HT-29 (cell line): ENCODE data around the gene TANGO6. TPM values are rescaled to one million over a fixed set of nuclear protein-coding genes. Genes with fewer than 3 reads are reported as not detected.
A peak's percentile ranks its signal among the peaks of the same experiment; 100 is the strongest.

Experiments used
- DNase-seq: peaks from one replicate; pipeline ENCODE4 v3.0.0-alpha.2; 2015; ENCODE audit warnings: low spot score
- total RNA-seq: library from RNA; depleted of rRNA; stranded (reverse); fragments of >200 nt; shearing (Covaris generic); gene quantifications from 2 replicates; pipeline ENCODE4 v1.2.3, GENCODE V29; 2014

The TANGO6 gene
- total RNA-seq, 1 experiment from 2014 or later, result 3.6 TPM

DNA sequence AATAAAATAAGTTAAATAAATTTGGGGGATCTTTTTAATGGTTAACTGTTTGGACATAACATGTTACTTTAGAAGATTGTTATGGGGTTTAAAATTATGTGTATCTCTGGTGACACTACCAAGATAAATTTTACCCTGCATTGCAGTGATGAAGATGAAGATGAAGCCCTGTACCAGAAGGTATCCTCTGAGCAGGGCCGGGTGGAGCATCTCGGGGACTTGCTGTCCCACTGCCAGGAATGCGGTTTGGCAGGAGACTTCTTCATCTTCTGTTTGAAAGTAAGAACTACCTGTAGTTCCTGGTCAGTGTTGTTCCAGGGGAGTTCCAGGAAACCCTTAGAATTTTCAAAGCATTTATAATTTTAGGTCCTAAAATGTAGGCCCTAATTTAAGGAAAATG, 64.0 kb downstream of the TANGO6 start:
- DNase-seq, result peak; percentile 31

- peak; percentile 37 for DNase-seq
These were observed 64.5 kb downstream of the TANGO6 start for GRCh38 chr16:68907781-68908181.

GRCh38 chr16:68909099-68909733, 65.9 kb downstream of the TANGO6 start:
- no peak for DNase-seq

DNA sequence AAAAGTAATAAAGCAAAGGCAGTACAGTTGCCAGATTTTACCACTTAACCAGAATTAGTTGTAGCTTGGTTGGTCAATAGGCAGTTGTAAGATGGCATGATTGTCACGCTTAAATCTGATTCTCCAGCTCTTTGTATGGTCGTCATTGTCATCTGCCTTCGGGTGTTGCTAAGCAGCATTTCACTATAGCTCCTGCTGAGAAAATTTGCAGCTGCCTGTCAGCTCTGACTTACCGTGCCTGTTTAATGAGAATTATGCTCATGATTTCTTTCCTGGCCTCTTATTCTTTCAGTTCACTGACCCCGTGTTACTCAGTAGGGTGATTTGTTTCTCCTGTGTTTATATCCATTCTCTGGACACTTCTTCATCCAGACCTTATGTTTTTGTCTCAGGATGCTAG, 66.7 kb downstream of the TANGO6 start:
- no peak for DNase-seq

- DNase-seq, result no peak
These were observed 72.3 kb downstream of the TANGO6 start for GRCh38 chr16:68915589-68915988.

DNA sequence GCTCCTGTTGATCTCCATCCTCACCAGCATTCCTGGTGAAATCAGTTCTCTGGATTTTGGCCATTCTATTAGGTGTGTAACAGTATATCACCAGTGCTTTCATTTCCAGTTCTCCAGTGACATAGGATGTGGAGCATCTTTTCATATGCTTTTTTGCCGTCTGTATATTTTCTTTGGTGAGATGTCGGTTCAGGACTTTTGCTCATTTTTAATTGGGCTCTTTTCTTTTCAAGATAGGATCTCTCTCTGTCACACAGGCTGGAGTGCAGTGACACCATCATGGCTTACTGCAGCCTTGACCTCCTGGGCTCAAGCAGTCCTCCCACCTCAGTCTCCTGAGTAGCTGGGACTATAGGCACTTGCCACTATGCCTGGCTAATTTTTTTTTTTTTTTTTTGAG, 74.2 kb downstream of the TANGO6 start:
- DNase-seq, result no peak

DNA sequence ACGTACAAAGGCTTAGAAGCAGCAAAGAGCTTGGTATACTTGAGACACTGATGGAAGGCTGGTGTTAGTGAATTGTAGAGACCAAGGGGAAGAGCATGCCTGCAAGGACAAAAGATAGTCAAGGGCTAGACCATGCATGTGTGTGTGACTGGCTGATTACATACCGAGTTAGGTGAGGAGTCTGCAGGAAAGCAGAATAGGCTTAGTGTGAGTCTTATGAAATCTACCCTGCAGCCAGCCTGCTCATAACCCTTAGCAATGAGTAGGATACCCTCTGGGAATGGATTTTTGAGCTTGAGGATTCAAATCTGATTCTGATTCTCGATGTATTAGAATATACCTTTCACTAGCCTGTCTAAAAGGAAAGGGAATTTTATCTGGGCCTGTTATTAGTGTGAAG, 77.0 kb downstream of the TANGO6 start:
- DNase-seq, result no peak

- DNase-seq, result peak; percentile 78
These were observed 78.3 kb downstream of the TANGO6 start for GRCh38 chr16:68921637-68922036.

DNA sequence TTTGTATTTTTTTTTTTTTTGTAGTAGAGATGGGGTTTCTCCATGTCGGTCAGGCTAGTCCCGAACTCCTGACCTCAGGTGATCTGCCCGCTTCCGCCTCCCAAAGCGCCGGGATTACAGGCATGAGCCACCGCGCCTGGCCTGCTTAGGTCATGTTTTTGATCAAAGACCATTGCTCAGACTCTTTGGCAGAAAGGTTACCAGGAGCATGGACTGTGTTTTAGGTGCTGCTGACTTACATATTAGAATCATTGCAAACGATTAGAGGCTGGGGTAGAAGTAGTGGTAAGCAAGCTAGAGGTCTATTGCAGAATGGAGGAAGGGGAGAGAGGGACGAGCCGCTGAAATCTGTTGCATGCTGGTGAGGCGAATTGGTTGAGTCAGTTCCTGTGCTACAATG, 79.8 kb downstream of the TANGO6 start:
- DNase-seq, result no peak

- no peak for DNase-seq
These were observed 83.7 kb downstream of the TANGO6 start for GRCh38 chr16:68927018-68927417.

DNA sequence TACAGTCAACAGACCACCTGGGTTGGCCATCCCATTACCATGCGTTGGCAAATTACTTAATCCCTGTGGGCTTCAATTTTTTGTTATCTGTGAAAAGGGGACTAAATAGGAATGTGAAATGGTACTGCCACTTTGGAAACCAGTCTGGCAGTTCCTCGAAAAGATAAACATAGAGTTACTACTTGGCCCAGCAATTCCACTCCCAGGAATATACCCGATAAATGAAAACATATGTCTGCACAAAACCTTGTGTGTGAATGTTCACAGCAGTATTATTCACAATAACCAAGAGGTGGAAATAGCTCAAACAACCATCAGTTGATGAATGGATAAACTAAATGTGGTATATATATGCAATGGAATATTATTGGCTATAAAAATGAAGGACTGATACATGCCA, 87.9 kb downstream of the TANGO6 start:
- DNase-seq, result no peak

DNA sequence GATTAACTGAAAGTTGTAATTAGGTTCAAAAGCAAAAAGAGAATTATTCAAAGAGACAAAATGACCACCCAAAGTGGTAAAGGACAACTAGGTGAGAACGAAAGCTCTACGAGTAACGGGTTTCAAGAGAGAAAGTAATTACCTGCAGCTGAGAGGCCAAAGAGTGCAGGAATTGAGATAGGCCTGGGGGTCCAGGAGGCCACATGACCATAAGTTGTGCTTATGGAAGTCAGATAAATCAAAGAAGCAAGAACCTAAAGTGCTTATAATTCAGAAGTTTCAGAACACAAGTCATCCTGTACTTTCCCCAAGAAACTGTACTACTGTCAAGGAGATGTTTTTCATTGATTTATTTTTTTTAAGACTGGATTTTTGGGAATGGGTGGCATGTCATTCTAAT, 91.1 kb downstream of the TANGO6 start:
- DNase-seq, result no peak

DNA sequence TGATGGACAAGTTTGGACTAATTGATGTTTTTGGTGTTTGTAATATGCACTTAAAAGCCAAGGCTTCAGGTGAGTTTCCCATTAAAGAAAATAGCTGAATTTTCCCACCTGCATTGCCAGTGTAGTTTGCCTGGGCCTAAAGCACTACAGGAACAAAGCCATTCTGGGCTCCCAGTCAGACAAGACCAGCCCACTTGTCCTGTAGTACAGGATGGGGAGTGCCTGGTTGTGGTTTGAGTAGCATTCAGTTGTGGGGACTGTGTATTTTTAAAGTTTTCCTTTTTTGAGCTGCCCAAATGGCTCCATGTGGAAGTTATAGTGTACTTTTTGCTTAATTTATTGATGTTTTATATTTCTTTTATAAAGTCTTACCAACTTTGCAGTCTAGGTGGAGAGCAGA, 91.7 kb downstream of the TANGO6 start:
- DNase-seq, result no peak

DNA sequence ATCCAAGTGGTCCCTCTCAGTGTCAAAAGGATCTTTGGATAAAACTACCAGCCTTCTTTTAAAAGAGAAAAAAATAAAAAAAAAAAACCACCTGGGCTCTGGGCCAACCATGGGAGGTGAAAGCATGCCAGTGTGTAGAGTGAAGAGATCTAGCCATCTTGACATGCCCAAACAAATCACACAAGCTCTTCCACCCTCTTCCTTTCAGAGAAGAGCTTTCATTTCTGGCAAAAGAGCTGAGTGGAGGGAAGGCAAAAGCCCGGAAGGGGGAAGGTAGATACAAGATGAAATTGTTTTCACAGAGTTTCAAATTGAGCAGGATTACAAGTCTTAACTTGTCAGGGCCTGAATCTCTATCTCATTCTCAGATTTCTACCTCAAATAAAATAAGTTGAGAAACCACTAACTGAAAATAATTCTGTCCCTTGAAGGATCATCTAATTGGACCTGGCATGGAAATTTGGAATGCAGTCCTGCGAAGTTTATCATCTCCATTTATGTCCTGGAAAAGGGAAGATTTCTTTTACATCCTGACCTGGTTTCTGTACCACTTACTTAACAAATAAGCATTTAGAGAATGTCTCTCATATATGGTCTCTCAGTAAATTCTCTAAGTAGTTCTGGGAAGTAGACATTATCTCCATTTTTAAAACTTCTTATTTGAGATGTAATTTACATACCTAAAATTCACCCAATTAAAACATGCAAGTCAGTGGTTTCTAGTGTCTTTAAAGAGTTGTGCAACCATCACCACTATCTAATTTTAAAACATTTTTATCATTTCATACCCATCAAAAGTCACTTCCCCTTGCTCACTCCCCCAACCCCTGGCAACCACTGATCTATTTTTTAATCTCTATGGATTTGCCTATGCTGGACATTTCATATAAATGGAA, 93.7 kb downstream of the TANGO6 start:
- DNase-seq, result no peak

DNA sequence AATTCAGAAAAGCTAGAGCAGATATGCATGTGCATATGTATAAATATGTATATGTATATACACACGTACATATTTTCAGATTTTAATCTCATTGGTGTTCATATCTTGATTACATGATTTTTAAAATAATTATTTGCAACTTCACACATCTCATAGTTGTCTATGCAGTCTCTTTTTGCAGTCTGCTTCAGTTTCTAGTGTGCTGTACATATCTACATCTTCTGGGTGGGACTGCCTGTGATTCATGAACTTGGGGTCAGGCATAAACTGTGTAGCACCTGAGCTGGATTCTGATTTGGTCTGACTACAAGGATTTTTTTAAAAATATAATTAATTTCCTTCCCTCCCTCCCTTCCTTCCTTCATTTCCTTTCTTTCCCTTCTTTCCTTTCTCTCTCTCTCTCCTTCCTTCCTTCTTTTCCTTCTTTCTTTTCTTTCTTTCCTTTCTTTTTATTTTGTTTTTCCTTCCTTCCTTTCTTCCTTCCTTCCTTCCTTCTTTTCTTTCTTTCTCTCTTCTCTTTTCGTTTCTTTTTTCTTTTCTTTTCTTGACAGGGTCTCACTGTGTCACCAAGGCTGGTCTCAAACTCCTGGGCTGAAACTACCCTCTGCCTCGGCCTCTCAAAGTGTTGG, 96.5 kb downstream of the TANGO6 start:
- DNase-seq, result no peak

GRCh38 chr16:68940816-68941215, 97.5 kb downstream of the TANGO6 start:
- no peak for DNase-seq

- DNase-seq, result no peak
These were observed 100.6 kb downstream of the TANGO6 start for GRCh38 chr16:68943961-68944360.

DNA sequence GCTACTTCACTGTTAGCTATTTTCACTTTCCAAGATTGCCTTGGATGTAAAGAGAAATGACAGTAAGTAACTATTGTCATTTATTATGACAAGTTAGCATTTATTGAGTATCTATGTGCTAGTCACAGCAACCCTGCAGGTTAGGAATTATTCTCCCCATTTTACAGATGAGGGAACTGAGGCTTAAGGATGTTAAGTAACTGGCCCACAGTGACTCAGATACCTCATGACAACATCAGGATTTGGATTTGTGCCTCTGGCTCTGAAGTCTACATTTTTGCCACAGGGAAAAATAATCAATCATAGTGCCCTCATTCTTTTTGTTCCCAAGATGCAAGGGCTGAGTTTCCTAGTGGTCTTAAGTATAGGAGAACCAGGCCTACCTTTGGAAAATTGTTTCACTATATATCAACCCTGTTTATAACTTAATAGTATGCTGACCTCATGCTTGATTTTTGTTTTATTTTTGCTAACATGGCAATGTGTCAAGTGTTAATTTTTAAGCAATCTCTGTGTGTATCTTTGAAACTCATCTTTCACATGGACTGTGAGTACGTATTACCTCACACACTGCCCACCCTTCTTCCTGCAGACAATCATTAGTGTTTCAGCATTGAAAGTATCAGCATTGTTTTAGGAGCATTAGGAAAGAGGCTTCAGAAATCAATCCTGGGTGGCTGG, 105.0 kb downstream of the TANGO6 start:
- no peak for DNase-seq

GRCh38 chr16:68951991-68952877, 108.9 kb downstream of the TANGO6 start:
- no peak for DNase-seq

GRCh38 chr16:68954911-68955635, 111.7 kb downstream of the TANGO6 start:
- DNase-seq, result no peak
